ENCODE data around the gene ERF.

The ERF gene

DNA sequence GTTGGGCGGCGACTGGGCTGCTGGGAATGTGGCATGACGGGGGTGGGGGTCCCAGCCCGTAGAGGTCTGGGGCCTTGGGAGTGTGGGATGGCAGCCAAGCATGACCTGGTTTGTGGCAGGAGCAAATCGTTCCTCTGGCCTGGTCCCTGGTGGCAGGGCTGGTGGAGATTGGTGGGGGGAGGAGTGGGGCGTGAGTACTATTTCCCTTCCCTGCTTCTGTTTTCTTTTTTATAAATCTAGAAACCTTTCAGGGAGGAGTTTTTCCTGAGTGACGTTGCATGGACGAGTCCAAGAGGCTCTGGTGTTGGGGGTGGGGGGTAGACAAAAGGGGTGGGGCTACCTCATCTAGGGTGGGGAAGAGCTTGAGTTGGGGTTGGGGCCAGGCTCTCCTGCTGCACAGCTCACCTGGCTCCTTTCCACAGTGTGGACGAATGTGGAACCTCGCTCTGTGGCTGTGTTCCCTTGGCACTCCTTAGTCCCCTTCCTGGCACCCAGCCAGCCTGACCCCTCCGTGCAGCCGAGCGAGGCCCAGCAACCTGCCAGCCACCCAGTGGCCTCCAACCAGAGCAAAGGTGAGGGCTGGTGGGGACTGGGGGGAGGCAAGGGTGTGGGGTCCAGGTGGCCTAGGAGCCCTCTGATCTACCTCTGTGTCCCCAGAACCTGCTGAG lies 31.6 kb upstream of the ERF start:
- no peak overlapping the region for H3K4me3 ChIP-seq (ENCODE audit: low read depth, low read length)
- no peaks in the 10 kb centered on the region for H3K9me3 ChIP-seq (ENCODE audit: control insufficient read depth, insufficient read depth, low read depth, low read length)
- H3K4me1 ChIP-seq (ENCODE audit: control insufficient read depth, insufficient read depth, low read length) = peaks cover 43% of the 10 kb centered on the region
- H3K27ac ChIP-seq (ENCODE audit: low read depth, low read length) = no peak overlapping the region
- peaks cover 46% of the 10 kb centered on the region for H3K36me3 ChIP-seq (ENCODE audit: control insufficient read depth, insufficient read depth, low read length)
- no peak overlapping the region for H3K9ac ChIP-seq (ENCODE audit: low read length)
- H3K27me3 ChIP-seq (ENCODE audit: control insufficient read depth, insufficient read depth, low read length) = no peaks in the 10 kb centered on the region

GRCh38 chr19:42285988-42286348 lies 31.0 kb upstream of the ERF start:
- no peak overlapping the region for H3K4me3 ChIP-seq (ENCODE audit: low read depth, low read length)
- peaks cover 41% of the 10 kb centered on the region for H3K36me3 ChIP-seq (ENCODE audit: control insufficient read depth, insufficient read depth, low read length)
- H3K9ac ChIP-seq (ENCODE audit: low read length) = no peak overlapping the region

DNA sequence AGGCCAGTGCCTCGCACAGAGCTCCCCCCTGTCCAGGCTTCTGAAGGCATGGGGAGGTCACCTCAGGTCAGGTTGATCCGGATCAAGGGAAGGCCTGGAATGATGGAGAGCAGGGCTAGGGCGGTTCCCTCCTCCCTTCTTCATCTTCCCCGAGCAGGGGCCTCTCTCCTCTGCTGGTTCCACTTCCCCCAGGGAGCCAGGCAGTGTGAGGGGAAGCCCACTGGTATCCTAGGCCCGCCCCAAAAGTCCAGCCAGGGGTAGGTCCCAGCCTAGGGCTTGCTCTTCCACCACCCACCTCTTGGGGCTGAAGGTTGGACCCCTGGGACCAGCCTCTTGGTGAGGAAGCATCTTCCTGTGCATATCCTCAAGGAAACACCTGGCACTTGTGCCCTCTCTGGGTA lies 30.6 kb upstream of the ERF start:
- H3K36me3 ChIP-seq (ENCODE audit: control insufficient read depth, insufficient read depth, low read length) = peaks cover 37% of the 10 kb centered on the region
- peak overlapping the region; percentile 66; the same call in 1 of the 2 replicates for H3K4me3 ChIP-seq (ENCODE audit: low read depth, low read length)
- no peak overlapping the region for H3K9ac ChIP-seq (ENCODE audit: low read length)
- no peak overlapping the region for H3K27ac ChIP-seq (ENCODE audit: low read depth, low read length)
- no peaks in the 10 kb centered on the region for H3K9me3 ChIP-seq (ENCODE audit: control insufficient read depth, insufficient read depth, low read depth, low read length)
- H3K27me3 ChIP-seq (ENCODE audit: control insufficient read depth, insufficient read depth, low read length) = no peaks in the 10 kb centered on the region
- H3K4me1 ChIP-seq (ENCODE audit: control insufficient read depth, insufficient read depth, low read length) = peaks cover 38% of the 10 kb centered on the region

More at GRCh38 chr19:42285988-42286348, 31.0 kb upstream of the ERF start:
- no peaks in the 10 kb centered on the region for H3K9me3 ChIP-seq (ENCODE audit: control insufficient read depth, insufficient read depth, low read depth, low read length)
- H3K4me1 ChIP-seq (ENCODE audit: control insufficient read depth, insufficient read depth, low read length) = peaks cover 41% of the 10 kb centered on the region
- no peaks in the 10 kb centered on the region for H3K27me3 ChIP-seq (ENCODE audit: control insufficient read depth, insufficient read depth, low read length)
- no peak overlapping the region for H3K27ac ChIP-seq (ENCODE audit: low read depth, low read length)

DNA sequence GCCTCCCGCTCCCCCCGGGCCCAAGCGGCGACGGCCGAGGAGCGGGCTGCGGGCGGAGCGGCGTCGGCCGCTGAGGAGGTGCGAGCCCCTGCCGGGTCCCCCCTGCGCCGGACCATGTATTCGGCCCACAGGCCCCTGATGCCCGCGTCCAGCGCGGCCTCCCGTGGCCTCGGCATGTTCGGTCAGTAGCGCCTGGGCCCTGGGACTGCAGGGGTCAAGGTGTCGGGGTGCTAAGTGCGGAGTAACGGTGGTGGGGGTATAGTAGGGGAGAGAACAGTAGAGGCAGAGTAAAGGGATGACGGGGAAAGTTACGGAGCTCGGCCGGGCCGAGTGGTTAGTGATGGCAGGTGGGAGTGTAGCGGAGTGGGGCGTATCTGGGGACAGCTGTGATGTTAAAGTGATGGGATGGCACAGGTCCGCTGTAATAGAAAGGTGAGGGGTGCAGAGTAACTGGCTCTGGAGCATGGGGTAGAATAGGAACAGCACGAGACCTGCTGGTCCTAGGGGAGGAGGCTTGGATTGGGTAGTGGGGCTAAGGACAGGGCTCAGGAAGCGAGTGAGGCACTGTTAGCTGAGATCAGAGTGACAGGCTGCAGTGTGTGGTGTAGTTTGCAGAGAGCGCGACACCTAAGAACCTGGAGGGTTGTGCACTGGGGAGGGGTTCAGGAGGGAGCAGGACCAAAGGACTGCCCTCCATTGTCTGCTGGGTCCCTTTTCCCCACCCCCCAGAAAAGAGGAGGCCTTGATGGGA lies 29.8 kb upstream of the ERF start:
- peaks cover 29% of the 10 kb centered on the region for H3K36me3 ChIP-seq (ENCODE audit: control insufficient read depth, insufficient read depth, low read length)
- H3K27ac ChIP-seq (ENCODE audit: low read depth, low read length) = no peak overlapping the region

DNA sequence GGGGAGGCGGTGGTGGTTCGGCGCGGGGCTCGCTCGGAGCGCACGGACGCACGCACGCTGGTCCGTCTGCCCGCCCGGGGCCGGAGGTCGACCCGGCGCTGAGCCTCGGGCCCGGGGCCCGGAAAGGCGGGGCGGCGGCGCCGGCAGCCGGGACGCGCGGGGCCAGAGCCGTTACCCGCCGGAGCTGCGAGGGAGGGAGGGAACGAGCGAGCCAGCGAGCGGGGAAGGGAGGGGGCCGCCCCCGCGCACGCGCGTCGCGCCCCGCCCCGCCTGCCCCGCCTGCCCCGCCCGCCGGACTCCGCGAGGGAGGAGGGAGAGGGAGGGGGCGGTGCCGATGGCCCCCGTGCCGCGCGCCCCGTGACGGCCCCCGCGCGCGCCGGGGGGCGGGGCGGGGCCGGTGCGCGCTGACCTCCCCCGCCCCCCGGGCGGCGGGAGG lies 29.2 kb upstream of the ERF start:
- no peaks in the 10 kb centered on the region for H3K27me3 ChIP-seq (ENCODE audit: control insufficient read depth, insufficient read depth, low read length)
- H3K4me1 ChIP-seq (ENCODE audit: control insufficient read depth, insufficient read depth, low read length) = peaks cover 42% of the 10 kb centered on the region
- peak overlapping the region; percentile 49; the same call in 1 of the 2 replicates for H3K4me3 ChIP-seq (ENCODE audit: low read depth, low read length)
- H3K9me3 ChIP-seq (ENCODE audit: control insufficient read depth, insufficient read depth, low read depth, low read length) = no peaks in the 10 kb centered on the region
- H3K27ac ChIP-seq (ENCODE audit: low read depth, low read length) = no peak overlapping the region
- H3K36me3 ChIP-seq (ENCODE audit: control insufficient read depth, insufficient read depth, low read length) = peaks cover 22% of the 10 kb centered on the region
- peak overlapping the region; percentile 74 for H3K9ac ChIP-seq (ENCODE audit: low read length)

More for the DNA sequence above, 29.8 kb upstream of the ERF start:
- Histone ChIP-seq H3K27me3 (ENCODE audit: control insufficient read depth, insufficient read depth, low read length) (no peaks in the 10 kb centered on the region), H3K9ac (ENCODE audit: low read length) (peak overlapping the region; percentile 35), H3K9me3 (ENCODE audit: control insufficient read depth, insufficient read depth, low read depth, low read length) (no peaks in the 10 kb centered on the region), H3K4me1 (ENCODE audit: control insufficient read depth, insufficient read depth, low read length) (peaks cover 36% of the 10 kb centered on the region), H3K4me3 (ENCODE audit: low read depth, low read length) (peak overlapping the region; percentile 66)

DNA sequence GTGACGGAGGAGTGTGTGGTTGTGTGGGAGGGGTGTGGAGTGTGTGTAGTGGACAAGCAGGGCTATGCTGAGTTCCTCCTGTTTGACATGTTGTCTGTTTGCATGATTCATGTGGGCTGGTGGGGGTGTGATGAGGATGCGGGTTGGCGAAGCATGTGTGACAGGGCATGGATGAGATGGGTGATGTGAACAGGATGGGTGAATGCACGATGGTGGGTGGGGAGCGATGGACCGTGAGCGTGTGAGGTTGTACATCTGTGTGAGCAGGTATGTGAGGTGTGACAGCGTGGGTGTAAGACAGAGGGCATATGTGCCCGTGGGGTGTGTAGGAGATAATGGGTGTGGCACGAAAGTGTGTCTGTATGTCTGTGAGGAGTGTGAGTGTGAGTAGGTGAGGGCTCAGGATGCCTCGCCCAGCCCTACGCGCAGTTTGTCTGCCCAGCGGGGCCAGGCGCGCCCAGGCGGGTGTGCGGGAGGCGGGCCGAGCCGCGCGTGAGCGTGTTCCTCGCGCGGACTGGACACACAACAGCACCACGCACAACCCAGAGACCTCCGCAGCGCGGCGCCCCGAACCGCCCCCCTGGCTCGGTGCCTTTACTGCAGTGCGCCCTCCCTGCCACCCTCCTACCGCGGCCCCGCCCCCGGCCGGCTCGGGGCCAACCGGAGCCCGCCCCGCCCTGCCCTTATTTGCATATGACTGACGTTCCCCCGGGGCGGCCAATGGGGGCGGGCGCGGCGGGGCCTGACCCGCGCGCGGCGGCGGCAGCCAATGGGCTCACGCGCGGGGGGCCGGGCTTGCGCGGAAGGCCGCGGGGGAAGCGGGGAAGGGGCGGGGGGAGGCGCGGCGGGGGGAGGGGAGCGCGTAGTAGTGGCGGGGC lies 28.5 kb upstream of the ERF start:
- Histone ChIP-seq H3K9ac (ENCODE audit: low read length) (peak overlapping the region; percentile 2), H3K9me3 (ENCODE audit: control insufficient read depth, insufficient read depth, low read depth, low read length) (no peaks in the 10 kb centered on the region), H3K4me3 (ENCODE audit: low read depth, low read length) (peak overlapping the region; percentile 57), H3K4me1 (ENCODE audit: control insufficient read depth, insufficient read depth, low read length) (peaks cover 42% of the 10 kb centered on the region), H3K27ac (ENCODE audit: low read depth, low read length) (no peak overlapping the region), H3K27me3 (ENCODE audit: control insufficient read depth, insufficient read depth, low read length) (no peaks in the 10 kb centered on the region), H3K36me3 (ENCODE audit: control insufficient read depth, insufficient read depth, low read length) (peaks cover 16% of the 10 kb centered on the region)

DNA sequence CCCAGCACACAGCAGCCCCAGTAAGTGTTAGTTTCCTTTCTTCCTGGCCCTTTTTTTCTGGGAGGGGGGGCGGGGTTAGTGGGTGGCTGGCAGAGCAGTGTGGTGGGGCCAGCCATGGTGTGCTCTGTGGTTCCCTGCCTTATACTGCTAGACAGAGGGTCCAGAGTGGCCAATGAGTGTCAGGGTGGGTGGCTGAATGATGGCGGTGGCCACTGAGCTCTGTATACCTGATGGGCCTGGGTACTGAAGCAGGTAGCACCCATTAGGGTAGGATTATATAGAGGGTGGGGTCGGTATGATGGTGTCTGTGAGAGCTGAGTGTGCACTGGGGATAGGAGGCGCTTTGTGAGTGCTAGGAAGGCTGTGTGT lies 27.9 kb upstream of the ERF start:
- H3K9ac ChIP-seq (ENCODE audit: low read length) = no peak overlapping the region
- peaks cover 10% of the 10 kb centered on the region for H3K36me3 ChIP-seq (ENCODE audit: control insufficient read depth, insufficient read depth, low read length)
- peak overlapping the region; percentile 57; the same call in 1 of the 2 replicates for H3K4me3 ChIP-seq (ENCODE audit: low read depth, low read length)
- no peak overlapping the region for H3K27ac ChIP-seq (ENCODE audit: low read depth, low read length)
- peaks cover 46% of the 10 kb centered on the region for H3K4me1 ChIP-seq (ENCODE audit: control insufficient read depth, insufficient read depth, low read length)
- no peaks in the 10 kb centered on the region for H3K9me3 ChIP-seq (ENCODE audit: control insufficient read depth, insufficient read depth, low read depth, low read length)
- H3K27me3 ChIP-seq (ENCODE audit: control insufficient read depth, insufficient read depth, low read length) = no peaks in the 10 kb centered on the region

GRCh38 chr19:42281827-42282762 lies 27.2 kb upstream of the ERF start:
- peak overlapping the region; percentile 37 for H3K9ac ChIP-seq (ENCODE audit: low read length)
- no peak overlapping the region; the same call in 1 of the 2 replicates for H3K27ac ChIP-seq (ENCODE audit: low read depth, low read length)
- H3K36me3 ChIP-seq (ENCODE audit: control insufficient read depth, insufficient read depth, low read length) = peaks cover 2% of the 10 kb centered on the region
- peak overlapping the region; percentile 85 for H3K4me3 ChIP-seq (ENCODE audit: low read depth, low read length)
- no peaks in the 10 kb centered on the region for H3K9me3 ChIP-seq (ENCODE audit: control insufficient read depth, insufficient read depth, low read depth, low read length)
- no peaks in the 10 kb centered on the region for H3K27me3 ChIP-seq (ENCODE audit: control insufficient read depth, insufficient read depth, low read length)
- peaks cover 49% of the 10 kb centered on the region for H3K4me1 ChIP-seq (ENCODE audit: control insufficient read depth, insufficient read depth, low read length)

GRCh38 chr19:42281146-42281826 lies 26.4 kb upstream of the ERF start:
- H3K4me3 ChIP-seq (ENCODE audit: low read depth, low read length) = peak overlapping the region; percentile 85
- H3K27me3 ChIP-seq (ENCODE audit: control insufficient read depth, insufficient read depth, low read length) = no peaks in the 10 kb centered on the region
- no peak overlapping the region; the same call in 1 of the 2 replicates for H3K27ac ChIP-seq (ENCODE audit: low read depth, low read length)
- H3K4me1 ChIP-seq (ENCODE audit: control insufficient read depth, insufficient read depth, low read length) = peaks cover 49% of the 10 kb centered on the region
- peak overlapping the region; percentile 25 for H3K9ac ChIP-seq (ENCODE audit: low read length)
- no peaks in the 10 kb centered on the region for H3K9me3 ChIP-seq (ENCODE audit: control insufficient read depth, insufficient read depth, low read depth, low read length)
- no peaks in the 10 kb centered on the region for H3K36me3 ChIP-seq (ENCODE audit: control insufficient read depth, insufficient read depth, low read length)

- H3K4me1 ChIP-seq (ENCODE audit: control insufficient read depth, insufficient read depth, low read length) = peaks cover 44% of the 10 kb centered on the region
- H3K27me3 ChIP-seq (ENCODE audit: control insufficient read depth, insufficient read depth, low read length) = no peaks in the 10 kb centered on the region
- no peaks in the 10 kb centered on the region for H3K9me3 ChIP-seq (ENCODE audit: control insufficient read depth, insufficient read depth, low read depth, low read length)
- H3K4me3 ChIP-seq (ENCODE audit: low read depth, low read length) = peak overlapping the region; percentile 85
- no peaks in the 10 kb centered on the region for H3K36me3 ChIP-seq (ENCODE audit: control insufficient read depth, insufficient read depth, low read length)
- peak overlapping the region; percentile 68 for H3K9ac ChIP-seq (ENCODE audit: low read length)
- peak overlapping the region; percentile 72; the same call in 1 of the 2 replicates for H3K27ac ChIP-seq (ENCODE audit: low read depth, low read length)
Measured at GRCh38 chr19:42280815-42281145, 25.9 kb upstream of the ERF start.
